Colonic mucosa (tissue), 4 donors: ENCODE results near the gene DYSF. TPM values are rescaled to one million over a fixed set of nuclear protein-coding genes. Genes with fewer than 3 reads are reported as not detected.

Experiments
- DNase-seq: peaks from one replicate; pipeline ENCODE4 v3.0.0-alpha.2; 2020
- H3K27ac ChIP-seq: fragments of 200-600 bp; one replicate; pipeline ENCODE4 v1.8.0; 2021
- H3K27me3 ChIP-seq: fragments of 200-600 bp; one replicate; pipeline ENCODE4 v1.8.0; 2021
- H3K36me3 ChIP-seq: fragments of 200-600 bp; one replicate; pipeline ENCODE4 v1.8.0; 2021
- H3K4me1 ChIP-seq: fragments of 200-600 bp; one replicate; pipeline ENCODE4 v1.8.0; 2021; ENCODE audit warnings: mild to moderate bottlenecking
- H3K4me3 ChIP-seq: fragments of 200-600 bp; one replicate; pipeline ENCODE4 v1.8.0; 2021
- H3K9ac ChIP-seq, 2 donors: one replicate each; pipeline ENCODE4 v1.7.0; 2013; ENCODE audit warnings: control low read depth in 2 of 2, low read depth in 2 of 2, low read length in 2 of 2
- H3K9me3 ChIP-seq: fragments of 200-600 bp; one replicate; pipeline ENCODE4 v1.8.0; 2021
- intact Hi-C: fragments of 100-400 bp; cut with DNase I; formaldehyde crosslinking; loops from one replicate; pipeline ENCODE4 v1.14.1; 2022
- total RNA-seq, 2 donors: library from RNA; stranded (reverse); fragmentation: NEBNext Ultra II Directional in 1 of 2; extraction: Animal tissue kit (Norgen Biotek cat#: 25700) in 1 of 2; gene quantifications; one replicate each; pipeline ENCODE4 v1.2.1, GENCODE V29; 2021
- TF ChIP-seq, protein P1 (sequence below): fragments of 200-600 bp; IDR thresholded peaks from one replicate; pipeline ENCODE4 v1.8.0; 2022; ENCODE audit warnings: antibody characterized with exemption, mild to moderate bottlenecking
- donor health status: healthy.
- donor health status: DM: no; HTN: no; CAD: no.
- donor health status: DM: no; HTN: no; CAD: no.

Gene DYSF
- total RNA-seq, 2 donors from 2014 or later, result 2.4 to 7.5 TPM

DNA sequence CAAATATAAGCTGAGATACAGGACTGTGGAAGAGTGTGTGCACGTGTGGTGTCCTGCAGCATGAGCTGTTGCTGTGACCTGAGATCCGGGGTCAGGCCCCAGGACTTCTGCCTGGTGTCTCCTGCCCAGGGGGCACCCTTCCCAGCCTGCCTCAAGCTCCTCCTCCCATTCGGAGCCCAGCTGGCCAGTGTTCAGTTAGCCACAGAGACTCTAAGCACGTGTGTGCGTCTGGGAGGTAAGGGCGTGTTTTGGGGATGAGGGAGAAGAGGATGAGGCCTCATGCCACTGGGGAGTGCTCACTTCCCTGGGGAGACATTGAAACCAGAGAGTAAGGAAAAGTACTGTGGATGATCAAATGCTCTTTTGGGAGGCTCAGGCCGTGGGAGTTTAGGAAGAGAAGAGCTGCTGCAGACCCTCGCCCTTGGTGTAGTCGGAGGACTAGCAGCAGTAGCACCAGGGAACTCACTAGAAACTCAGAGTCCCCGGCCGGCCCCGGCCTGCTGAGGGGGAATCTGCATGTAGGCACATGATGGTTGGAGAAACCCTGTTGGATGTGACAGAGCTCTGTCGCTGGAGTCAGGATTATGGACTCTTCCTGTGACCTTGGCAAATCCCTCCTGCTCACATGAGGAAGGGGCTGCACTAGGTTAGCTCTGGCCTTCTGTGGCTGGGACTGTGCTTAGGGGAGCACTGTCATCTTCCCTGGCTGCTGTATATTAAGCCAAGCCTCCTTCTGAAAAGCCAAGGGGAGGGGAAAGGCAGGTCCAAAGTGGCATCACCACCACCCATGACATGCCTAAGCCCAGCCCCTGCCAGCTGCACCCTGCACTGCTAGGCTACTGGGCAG lies 231.1 kb downstream of the DYSF start:
- H3K4me1 ChIP-seq, result no peaks in the 10 kb centered on the region
- no peak overlapping the region for H3K4me3 ChIP-seq
- no peak for DNase-seq
- H3K27me3 ChIP-seq, result no peaks in the 10 kb centered on the region
- no peak overlapping the region for H3K27ac ChIP-seq
- intact Hi-C loops, result no loop called here
- H3K36me3 ChIP-seq, result no peaks in the 10 kb centered on the region
- TF ChIP-seq, protein P1, sequence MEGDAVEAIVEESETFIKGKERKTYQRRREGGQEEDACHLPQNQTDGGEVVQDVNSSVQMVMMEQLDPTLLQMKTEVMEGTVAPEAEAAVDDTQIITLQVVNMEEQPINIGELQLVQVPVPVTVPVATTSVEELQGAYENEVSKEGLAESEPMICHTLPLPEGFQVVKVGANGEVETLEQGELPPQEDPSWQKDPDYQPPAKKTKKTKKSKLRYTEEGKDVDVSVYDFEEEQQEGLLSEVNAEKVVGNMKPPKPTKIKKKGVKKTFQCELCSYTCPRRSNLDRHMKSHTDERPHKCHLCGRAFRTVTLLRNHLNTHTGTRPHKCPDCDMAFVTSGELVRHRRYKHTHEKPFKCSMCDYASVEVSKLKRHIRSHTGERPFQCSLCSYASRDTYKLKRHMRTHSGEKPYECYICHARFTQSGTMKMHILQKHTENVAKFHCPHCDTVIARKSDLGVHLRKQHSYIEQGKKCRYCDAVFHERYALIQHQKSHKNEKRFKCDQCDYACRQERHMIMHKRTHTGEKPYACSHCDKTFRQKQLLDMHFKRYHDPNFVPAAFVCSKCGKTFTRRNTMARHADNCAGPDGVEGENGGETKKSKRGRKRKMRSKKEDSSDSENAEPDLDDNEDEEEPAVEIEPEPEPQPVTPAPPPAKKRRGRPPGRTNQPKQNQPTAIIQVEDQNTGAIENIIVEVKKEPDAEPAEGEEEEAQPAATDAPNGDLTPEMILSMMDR, result no peak
- no peak overlapping the region for H3K9ac ChIP-seq
- no peaks in the 10 kb centered on the region for H3K9me3 ChIP-seq

DNA sequence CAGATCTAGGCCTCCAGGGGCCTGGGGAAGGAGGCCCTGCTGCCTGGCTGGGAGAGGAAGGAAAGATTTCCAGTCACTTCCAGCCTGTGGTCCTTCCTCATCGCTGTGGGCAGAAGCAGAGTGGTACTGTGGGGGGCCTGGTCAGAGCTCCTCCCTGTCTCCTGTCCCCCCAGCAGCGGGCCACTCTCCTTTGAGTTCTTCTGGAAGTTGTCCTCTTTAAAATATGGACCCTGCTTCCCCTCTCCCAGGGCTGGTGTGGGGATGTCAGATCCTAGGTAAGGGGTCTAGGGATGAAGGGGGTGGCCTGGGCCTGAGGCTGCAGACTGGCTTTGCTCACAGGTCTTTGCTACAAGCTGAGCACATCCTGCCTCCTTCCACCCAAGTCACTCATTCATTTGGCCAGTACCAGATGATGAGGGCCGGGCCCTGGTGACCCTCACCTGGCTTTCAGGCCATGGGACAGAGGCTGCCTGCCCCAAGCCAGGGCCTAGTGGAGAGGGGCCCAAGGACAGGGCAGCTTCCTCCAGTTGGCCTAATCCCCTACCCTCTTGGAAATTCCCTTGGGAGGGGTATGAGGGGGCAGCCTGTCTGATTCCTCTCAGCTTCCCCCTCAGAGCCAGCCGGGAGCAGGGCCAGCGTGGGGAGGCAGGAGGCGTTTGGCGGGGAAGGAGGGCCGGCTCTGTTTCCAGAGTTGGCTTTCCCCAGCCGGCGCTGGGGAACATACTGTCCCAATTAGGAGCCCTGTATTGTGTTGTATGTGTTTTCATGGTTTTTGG lies 231.9 kb downstream of the DYSF start:
- Histone ChIP-seq H3K27me3 (no peaks in the 10 kb centered on the region), H3K4me1 (no peaks in the 10 kb centered on the region), H3K27ac (no peak overlapping the region), H3K9me3 (no peaks in the 10 kb centered on the region), H3K9ac (no peak overlapping the region), H3K36me3 (no peaks in the 10 kb centered on the region), H3K4me3 (no peak overlapping the region)
- no peak for DNase-seq
- TF ChIP-seq, protein P1, result no peak
- intact Hi-C loops, result no loop called here

DNA sequence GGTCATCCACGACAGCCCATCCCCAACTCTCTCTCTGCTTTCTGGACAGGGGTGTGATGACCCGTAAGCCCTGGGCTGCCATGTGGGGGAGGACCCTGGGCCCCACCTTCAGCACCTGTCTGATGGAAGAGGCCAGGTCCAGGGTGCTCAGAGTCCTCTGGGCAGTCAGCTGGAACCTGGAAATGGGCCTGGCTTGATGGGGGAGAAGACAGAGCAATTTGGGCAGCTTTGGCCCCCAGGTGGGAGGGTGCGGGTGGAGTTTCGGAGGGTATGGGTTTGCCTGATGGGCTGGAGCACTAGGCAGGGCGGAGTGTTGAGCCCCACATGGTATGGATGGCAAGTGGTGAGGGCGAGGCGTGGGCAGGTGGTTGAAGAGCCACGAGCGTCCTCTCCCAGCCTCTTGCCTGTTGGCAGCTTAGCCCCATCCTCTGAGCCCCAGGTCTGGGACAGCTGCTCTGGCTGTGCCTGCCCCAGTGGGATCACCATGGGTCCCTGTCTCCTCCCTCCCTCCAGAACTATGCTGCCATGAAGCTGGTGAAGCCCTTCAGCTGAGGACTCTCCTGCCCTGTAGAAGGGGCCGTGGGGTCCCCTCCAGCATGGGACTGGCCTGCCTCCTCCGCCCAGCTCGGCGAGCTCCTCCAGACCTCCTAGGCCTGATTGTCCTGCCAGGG lies 232.7 kb downstream of the DYSF start:
- Histone ChIP-seq H3K27me3 (no peaks in the 10 kb centered on the region), H3K4me3 (no peak overlapping the region), H3K9ac (no peak overlapping the region), H3K27ac (no peak overlapping the region), H3K4me1 (no peaks in the 10 kb centered on the region), H3K9me3 (no peaks in the 10 kb centered on the region), H3K36me3 (no peaks in the 10 kb centered on the region)
- intact Hi-C loops, result no loop called here
- no peak for DNase-seq
- TF ChIP-seq, protein P1, result no peak

DNA sequence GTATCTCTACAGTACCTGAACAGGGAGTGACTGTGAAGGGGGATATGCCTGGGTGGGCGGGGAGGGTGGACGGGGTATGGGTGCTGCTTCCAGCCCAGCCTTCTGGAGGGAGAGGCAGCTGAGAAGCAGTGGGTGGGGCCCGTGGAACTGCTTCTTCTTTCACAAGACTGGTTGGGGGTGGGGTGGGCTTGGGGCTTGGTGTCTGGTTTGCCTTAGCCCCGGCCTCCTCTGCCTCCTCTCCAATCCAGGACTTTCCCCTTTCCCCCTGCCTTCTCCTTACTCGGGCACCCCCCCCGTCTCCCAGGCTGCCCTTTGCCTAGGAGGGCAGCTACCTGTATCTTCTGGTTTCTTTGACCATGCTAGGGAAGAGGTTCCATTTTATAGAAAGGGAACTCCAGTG lies 233.4 kb downstream of the DYSF start:
- Histone ChIP-seq H3K9me3 (no peaks in the 10 kb centered on the region), H3K4me3 (no peak overlapping the region), H3K36me3 (no peaks in the 10 kb centered on the region), H3K27ac (no peak overlapping the region), H3K27me3 (no peaks in the 10 kb centered on the region), H3K9ac (no peak overlapping the region), H3K4me1 (no peaks in the 10 kb centered on the region)
- TF ChIP-seq, protein P1, result no peak
- intact Hi-C loops, result no loop called here
- DNase-seq, result no peak

DNA sequence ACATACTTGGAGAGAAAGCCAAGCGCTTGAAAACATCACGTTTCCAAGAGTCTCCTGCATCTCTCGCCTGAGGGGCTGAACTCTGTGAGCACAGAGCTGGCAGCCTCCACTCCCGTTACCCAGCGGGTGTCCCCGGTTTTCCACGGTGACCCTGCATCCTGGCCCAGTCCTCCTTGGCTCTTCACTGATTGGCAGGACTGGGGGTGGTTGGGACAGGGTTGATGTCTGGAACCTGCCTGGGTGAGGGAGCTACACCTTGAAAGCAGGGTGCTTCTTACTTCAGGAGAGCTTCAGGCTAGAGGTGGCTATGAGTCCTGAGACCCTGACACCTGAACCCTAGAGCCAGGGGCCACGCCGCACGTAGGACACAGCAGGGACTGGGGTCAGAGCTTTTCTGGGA lies 234.1 kb downstream of the DYSF start:
- H3K36me3 ChIP-seq, result no peaks in the 10 kb centered on the region
- no peak for DNase-seq
- intact Hi-C loops, result no loop called here
- no peak overlapping the region for H3K9ac ChIP-seq
- no peaks in the 10 kb centered on the region for H3K9me3 ChIP-seq
- no peak overlapping the region for H3K4me3 ChIP-seq
- no peaks in the 10 kb centered on the region for H3K27me3 ChIP-seq
- H3K27ac ChIP-seq, result no peak overlapping the region
- no peaks in the 10 kb centered on the region for H3K4me1 ChIP-seq
- TF ChIP-seq, protein P1, result no peak
